ENCODE measurements around the gene ASB11. TPM values are rescaled to one million over a fixed set of nuclear protein-coding genes. Genes with fewer than 3 reads are reported as not detected.
"Not testable (repeated sequence)": the region's sequence is repeated elsewhere in the genome, so short reads cannot be mapped to it uniquely, and the experiment has no call there.

Gene ASB11
- total RNA-seq, 4 donors from 2014 or later: not detected

DNA sequence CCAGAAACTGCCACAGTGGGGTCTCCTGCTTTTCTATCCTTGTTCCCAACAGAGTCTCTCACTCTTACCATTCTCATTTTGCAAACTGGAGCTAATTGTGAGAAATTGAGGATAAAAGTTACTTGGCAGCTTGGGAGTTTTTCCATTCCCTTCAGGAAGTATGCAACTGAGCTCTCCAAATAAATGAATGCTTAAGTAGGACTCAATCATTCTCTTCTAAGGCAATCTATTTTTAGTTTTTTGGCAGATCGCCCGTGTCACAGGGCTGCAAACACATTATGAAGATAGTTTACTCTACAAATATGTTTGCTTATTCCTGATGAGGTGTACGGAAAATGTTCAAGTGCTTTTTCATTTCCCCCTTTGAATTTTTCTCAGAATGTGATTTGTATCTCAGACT, 5.3 kb downstream of the ASB11 start:
- no peaks in the 10 kb centered on the region for H3K36me3 ChIP-seq
- H3K4me3 ChIP-seq: no peak overlapping the region
- TF ChIP-seq CTCF (IDR thresholded peaks at IDR 0.05) (no peak), POLR2A (IDR thresholded peaks at IDR 0.05; ENCODE audit: low read depth) (no peak), EP300 (IDR thresholded peaks at IDR 0.05) (no peak), POLR2AphosphoS5 (IDR thresholded peaks at IDR 0.05) (no peak)
- H3K9me3 ChIP-seq: no peaks in the 10 kb centered on the region
- peak overlapping the region in 2 of 4 donors; percentile 7 to 20 for H3K27ac ChIP-seq (replicated peaks in 1 of 4)
- WGBS: 31% methylated on average over 3 of the region's 3 CpGs
- no peaks in the 10 kb centered on the region for H3K27me3 ChIP-seq
- DNase-seq (ENCODE audit: extremely low spot score): no peak
- intact Hi-C loops (cut with DNase I): no loop called here
- H3K4me1 ChIP-seq: peaks cover 0 to 6% (median 4%) of the 10 kb centered on the region in 4 donors

GRCh38 chrX:15305899-15306298, 9.5 kb downstream of the ASB11 start:
- H3K36me3 ChIP-seq; H3K27me3 ChIP-seq; DNase-seq (ENCODE audit: extremely low spot score); intact Hi-C loops (cut with DNase I); H3K9me3 ChIP-seq; H3K4me1 ChIP-seq; H3K4me3 ChIP-seq; H3K27ac ChIP-seq (replicated peaks in 1 of 4): not testable (repeated sequence)
- WGBS: 63% methylated on average over 3 of the region's 3 CpGs

DNA sequence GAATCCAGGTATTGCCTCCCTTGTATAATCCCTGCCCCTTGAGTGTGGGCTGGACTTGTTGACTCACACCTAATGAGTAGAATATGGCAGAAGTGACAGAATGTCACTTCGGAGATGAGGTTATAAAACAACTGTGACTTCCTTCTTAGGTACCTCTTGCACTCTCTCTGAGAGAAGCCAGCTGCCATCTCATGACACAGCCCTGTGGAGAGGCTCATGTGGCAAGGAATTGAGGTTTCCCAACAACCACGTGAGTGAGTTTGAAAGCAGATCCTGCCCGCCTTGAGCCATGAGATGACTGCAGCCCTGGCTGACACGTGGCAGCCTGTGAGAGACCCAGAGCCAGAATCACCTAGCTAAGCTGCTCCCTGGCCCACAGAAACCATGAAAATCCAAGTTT, 13.5 kb downstream of the ASB11 start:
- no peaks in the 10 kb centered on the region for H3K27me3 ChIP-seq
- H3K4me1 ChIP-seq: peaks cover 0 to 12% (median 3%) of the 10 kb centered on the region in 4 donors
- H3K4me3 ChIP-seq: no peak overlapping the region
- no peaks in the 10 kb centered on the region for H3K9me3 ChIP-seq
- no peak for DNase-seq (ENCODE audit: extremely low spot score)
- intact Hi-C loops (cut with DNase I): no loop called here
- no peak for TF ChIP-seq EP300 (IDR thresholded peaks at IDR 0.05)
- TF ChIP-seq CTCF (IDR thresholded peaks at IDR 0.05): no peak
- peak in 1 of 2 donors; percentile 25 for TF ChIP-seq POLR2AphosphoS5 (IDR thresholded peaks at IDR 0.05)
- H3K36me3 ChIP-seq: no peaks in the 10 kb centered on the region
- 43% methylated on average over 4 of the region's 4 CpGs for WGBS
- H3K27ac ChIP-seq (replicated peaks in 1 of 4): no peak overlapping the region

GRCh38 chrX:15299941-15300851, 15.2 kb downstream of the ASB11 start:
- H3K4me3 ChIP-seq: no peak overlapping the region
- intact Hi-C loops (cut with DNase I): no loop called here
- no peaks in the 10 kb centered on the region for H3K9me3 ChIP-seq
- peaks cover 0 to 12% (median 3%) of the 10 kb centered on the region in 4 donors for H3K4me1 ChIP-seq
- H3K36me3 ChIP-seq: no peaks in the 10 kb centered on the region
- no peak overlapping the region for H3K27ac ChIP-seq (replicated peaks in 1 of 4)
- H3K27me3 ChIP-seq: no peaks in the 10 kb centered on the region
- peak; percentile 32 to 37 (median 33) for TF ChIP-seq CTCF (IDR thresholded peaks at IDR 0.05)
- TF ChIP-seq POLR2A (IDR thresholded peaks at IDR 0.05; ENCODE audit: low read depth): no peak
- 58% methylated on average over 4 of the region's 4 CpGs for WGBS
- DNase-seq (ENCODE audit: extremely low spot score): no peak

- Histone ChIP-seq H3K36me3 (no peaks in the 10 kb centered on the region), H3K4me3 (no peak overlapping the region), H3K27me3 (no peaks in the 10 kb centered on the region), H3K27ac (replicated peaks in 1 of 4) (peak overlapping the region in 3 of 4 donors; percentile 0 to 46 (median 43)), H3K9me3 (no peaks in the 10 kb centered on the region), H3K4me1 (peaks cover 0 to 12% (median 3%) of the 10 kb centered on the region in 4 donors)
- TF ChIP-seq POLR2A (IDR thresholded peaks at IDR 0.05; ENCODE audit: low read depth) (no peak), CTCF (IDR thresholded peaks at IDR 0.05) (no peak), EP300 (IDR thresholded peaks at IDR 0.05) (no peak), POLR2AphosphoS5 (IDR thresholded peaks at IDR 0.05) (no peak)
- no peak for DNase-seq (ENCODE audit: extremely low spot score)
- WGBS: 70% methylated on average over 3 of the region's 3 CpGs
- intact Hi-C loops (cut with DNase I): no loop called here
Measured at GRCh38 chrX:15298780-15299179, 16.7 kb downstream of the ASB11 start.
